ENCODE measurements around the gene DNER. TPM values are rescaled to one million over a fixed set of nuclear protein-coding genes. Genes with fewer than 3 reads are reported as not detected.
A peak's percentile ranks its signal among the peaks of the same experiment; 100 is the strongest.

The DNER gene
- total RNA-seq, 1 experiment from 2014 or later: 2.9 TPM

GRCh38 chr2:229636571-229636970 lies 77.8 kb downstream of the DNER start:
- POLR2A ChIA-PET: no interaction called here
- H3K9me3 ChIP-seq (ENCODE audit: control insufficient read depth in 1 of 2, insufficient read depth in 1 of 2, low read depth in 1 of 2, low read length in 2 of 2): no peaks in the 10 kb centered on the region
- no peaks in the 10 kb centered on the region for H3K36me3 ChIP-seq (ENCODE audit: control insufficient read depth in 1 of 2, insufficient read depth in 2 of 2, low read length in 2 of 2)
- DNase-seq (ENCODE audit: low read depth, low spot score): peak; percentile 6
- no peaks in the 10 kb centered on the region for H3K27me3 ChIP-seq (ENCODE audit: insufficient read depth, low read length)
- CTCF ChIA-PET: no interaction called here
- no peaks in the 10 kb centered on the region for H3K4me1 ChIP-seq (ENCODE audit: control insufficient read depth in 1 of 2, insufficient read depth in 2 of 2, low read length in 2 of 2)
- H3K27ac ChIP-seq (ENCODE audit: low read depth, low read length): no peak overlapping the region
- BruUV-seq (replicated peaks): no TSS peak
- H3K4me3 ChIP-seq (replicated peaks in 1 of 2; ENCODE audit: low read depth in 1 of 2, low read length in 2 of 2): no peak overlapping the region
- H3K79me2 ChIP-seq (ENCODE audit: insufficient read depth, low read length): no peaks in the 10 kb centered on the region
- peak; percentile 93 for ATAC-seq
- TF ChIP-seq JUND (IDR thresholded peaks at IDR 0.05) (no peak), SP1 (IDR thresholded peaks at IDR 0.05; ENCODE audit: low read depth) (0 out of 2 replicates have a peak, but pooled peaks have one; percentile 11)
- no peaks in the 10 kb centered on the region for H4K20me1 ChIP-seq (ENCODE audit: insufficient read depth)
- RAD21 ChIA-PET (ENCODE audit: low non-redundant PET in 1 of 2, low total read pairs in 2 of 2, uncharacterized antibody in 2 of 2, unreplicated experiment in 2 of 2): no interaction called here
- no peaks in the 10 kb centered on the region for H3K9me2 ChIP-seq (ENCODE audit: insufficient read depth)
- no peak overlapping the region for H3K9ac ChIP-seq (ENCODE audit: low read length)
- peak overlapping the region; percentile 67 for H2AFZ ChIP-seq (ENCODE audit: low read depth, low read length, poor library complexity, severe bottlenecking)
- intact Hi-C loops (cut with micrococcal nuclease): no loop called here
- no peak overlapping the region for H3K4me2 ChIP-seq (ENCODE audit: low read length)

- H3K9ac ChIP-seq (ENCODE audit: low read length): no peak overlapping the region
- H3K9me2 ChIP-seq (ENCODE audit: insufficient read depth): no peaks in the 10 kb centered on the region
- no peak for ATAC-seq
- ChIA-PET RAD21 (ENCODE audit: low non-redundant PET in 1 of 2, low total read pairs in 2 of 2, uncharacterized antibody in 2 of 2, unreplicated experiment in 2 of 2) (no interaction called here), POLR2A (no interaction called here), CTCF (no interaction called here)
- intact Hi-C loops (cut with micrococcal nuclease): no loop called here
- no peaks in the 10 kb centered on the region for H3K4me1 ChIP-seq (ENCODE audit: control insufficient read depth in 1 of 2, insufficient read depth in 2 of 2, low read length in 2 of 2)
- no peak overlapping the region for H3K4me2 ChIP-seq (ENCODE audit: low read length)
- no peaks in the 10 kb centered on the region for H3K36me3 ChIP-seq (ENCODE audit: control insufficient read depth in 1 of 2, insufficient read depth in 2 of 2, low read length in 2 of 2)
- no peaks in the 10 kb centered on the region for H3K27me3 ChIP-seq (ENCODE audit: insufficient read depth, low read length)
- H3K4me3 ChIP-seq (replicated peaks in 1 of 2; ENCODE audit: low read depth in 1 of 2, low read length in 2 of 2): no peak overlapping the region
- no peaks in the 10 kb centered on the region for H4K20me1 ChIP-seq (ENCODE audit: insufficient read depth)
- BruUV-seq (replicated peaks): no TSS peak
- no peaks in the 10 kb centered on the region for H3K9me3 ChIP-seq (ENCODE audit: control insufficient read depth in 1 of 2, insufficient read depth in 1 of 2, low read depth in 1 of 2, low read length in 2 of 2)
- no peak for DNase-seq (ENCODE audit: low read depth, low spot score)
- no peaks in the 10 kb centered on the region for H3K79me2 ChIP-seq (ENCODE audit: insufficient read depth, low read length)
- TF ChIP-seq CTCF (IDR thresholded peaks at IDR 0.05 in 2 of 3, conservative IDR thresholded peaks at IDR 0.05 in 1 of 3; ENCODE audit: borderline replicate concordance in 1 of 3, insufficient read depth in 1 of 3, low read depth in 2 of 3, low read length in 2 of 3): no peak
- TF ChIP-seq REST (IDR thresholded peaks at IDR 0.05; ENCODE audit: low read depth): no peak
- TF ChIP-seq RAD21 (IDR thresholded peaks at IDR 0.05; ENCODE audit: low read depth): no peak
- TF ChIP-seq JUND (IDR thresholded peaks at IDR 0.05): no peak
- TF ChIP-seq ZFX (IDR thresholded peaks at IDR 0.05): no peak
- no peak for TF ChIP-seq CEBPB (IDR thresholded peaks at IDR 0.05; ENCODE audit: low read depth)
- no peak for TF ChIP-seq SRF (IDR thresholded peaks at IDR 0.05; ENCODE audit: low read depth)
- TF ChIP-seq POLR2AphosphoS5 (IDR thresholded peaks at IDR 0.05; ENCODE audit: low read depth, low read length): no peak
- TF ChIP-seq CBX3 (IDR thresholded peaks at IDR 0.05; ENCODE audit: low read depth): no peak
- no peak overlapping the region for H2AFZ ChIP-seq (ENCODE audit: low read depth, low read length, poor library complexity, severe bottlenecking)
- no peak overlapping the region for H3K27ac ChIP-seq (ENCODE audit: low read depth, low read length)
These were observed 79.0 kb downstream of the DNER start for GRCh38 chr2:229635371-229635680.

Measured in HCT116 (cell line).